ENCODE data around the gene FOXJ3.

FOXJ3 gene

DNA sequence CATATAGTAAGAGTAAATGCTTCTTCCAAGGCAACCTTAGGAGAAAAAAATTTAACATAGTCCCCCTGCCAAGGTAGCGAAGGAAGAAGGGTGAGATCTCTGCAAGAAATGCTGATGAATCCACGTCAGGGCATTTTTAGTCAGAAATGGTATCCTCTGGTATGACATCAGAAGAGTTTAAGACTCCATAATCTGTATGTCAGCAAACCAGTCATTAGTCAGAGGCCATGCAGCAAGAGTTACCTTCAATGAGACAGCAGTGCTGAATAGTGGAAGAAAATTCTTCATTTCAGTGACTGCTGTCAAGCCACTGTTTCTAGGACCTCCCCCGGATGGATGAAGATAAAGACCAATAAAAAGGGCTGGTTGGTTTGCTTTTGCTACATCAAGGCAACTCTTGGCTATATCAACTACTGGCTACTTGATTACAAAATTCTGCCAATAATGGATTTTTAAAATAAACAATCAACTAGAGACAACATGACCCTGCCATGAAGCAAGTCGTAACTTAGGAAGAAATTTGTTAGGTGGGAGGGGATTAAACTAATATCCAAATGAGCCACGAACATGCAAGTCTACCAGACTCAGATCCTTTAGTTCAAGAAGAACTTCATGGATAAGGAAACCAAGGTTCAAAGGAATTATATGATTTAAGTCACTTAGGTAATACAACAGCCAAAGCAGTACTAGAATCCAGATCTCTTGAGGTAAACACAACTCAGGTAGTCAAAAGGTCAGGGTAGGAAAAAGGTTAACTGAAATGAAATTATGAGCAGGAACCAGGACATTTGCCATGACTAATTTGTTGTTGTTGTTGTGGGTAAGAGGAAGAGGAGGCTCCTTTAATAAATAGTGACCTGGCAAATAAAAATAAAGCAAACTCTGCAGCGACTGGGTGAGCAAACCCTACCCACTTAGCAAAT is 144.8 kb downstream of the FOXJ3 start:
- no peak for DNase-seq (ENCODE audit: low read depth in 2 of 2)

DNA sequence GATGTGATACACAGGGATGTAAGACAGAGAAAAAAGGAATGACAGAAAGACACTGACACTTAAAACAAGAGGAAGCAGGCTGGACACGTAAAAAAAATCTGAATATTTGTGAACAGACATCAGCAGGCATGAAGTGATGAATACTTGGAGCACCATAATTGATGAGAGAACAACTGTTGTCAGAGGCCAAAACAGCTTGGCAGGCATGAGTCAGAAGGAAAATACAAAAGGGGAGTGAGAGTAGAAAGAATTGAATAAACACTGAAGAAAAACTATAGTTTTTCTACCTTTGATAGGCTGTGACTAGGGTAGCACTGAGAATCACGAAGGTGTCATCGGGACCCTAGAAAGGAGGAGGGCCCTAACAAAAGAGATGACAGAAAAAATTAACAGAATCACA is 148.9 kb downstream of the FOXJ3 start:
- DNase-seq (ENCODE audit: low read depth in 2 of 2): no peak

DNA sequence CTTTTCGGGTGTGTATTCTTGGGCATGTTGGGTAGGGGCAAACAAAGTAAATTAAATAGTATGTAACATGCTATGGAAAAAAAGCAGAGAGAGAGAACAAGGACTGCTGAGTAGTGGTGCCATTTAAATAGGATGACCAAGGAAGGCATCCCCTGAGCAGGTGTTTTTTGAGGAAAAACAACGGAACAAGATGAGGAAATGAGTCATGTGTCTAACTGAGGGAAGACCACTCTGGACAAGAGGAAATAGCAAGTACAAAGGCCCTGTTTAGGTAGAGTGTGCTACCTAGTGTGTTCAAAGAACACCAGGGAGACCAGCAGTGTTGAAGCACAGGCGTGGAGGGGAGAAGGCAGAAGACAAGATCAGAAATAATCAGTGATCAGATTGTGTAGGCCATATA is 150.4 kb downstream of the FOXJ3 start:
- DNase-seq (ENCODE audit: low read depth in 2 of 2): no peak

DNA sequence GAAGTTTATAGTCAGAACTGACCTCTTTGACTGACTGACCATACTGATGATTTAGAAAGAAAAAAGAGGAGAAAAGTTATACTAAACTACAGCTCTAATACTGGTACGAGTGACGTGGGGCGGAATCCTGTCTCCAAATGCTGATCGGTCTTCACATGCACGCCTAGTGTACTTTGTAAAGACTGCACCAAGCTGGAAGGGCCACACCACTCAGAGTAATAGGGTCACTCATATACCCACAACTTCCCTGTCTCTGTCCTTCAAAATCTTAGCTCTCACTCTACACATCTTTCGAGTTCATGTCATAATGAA is 151.1 kb downstream of the FOXJ3 start:
- no peak for DNase-seq (ENCODE audit: low read depth in 2 of 2)

DNA sequence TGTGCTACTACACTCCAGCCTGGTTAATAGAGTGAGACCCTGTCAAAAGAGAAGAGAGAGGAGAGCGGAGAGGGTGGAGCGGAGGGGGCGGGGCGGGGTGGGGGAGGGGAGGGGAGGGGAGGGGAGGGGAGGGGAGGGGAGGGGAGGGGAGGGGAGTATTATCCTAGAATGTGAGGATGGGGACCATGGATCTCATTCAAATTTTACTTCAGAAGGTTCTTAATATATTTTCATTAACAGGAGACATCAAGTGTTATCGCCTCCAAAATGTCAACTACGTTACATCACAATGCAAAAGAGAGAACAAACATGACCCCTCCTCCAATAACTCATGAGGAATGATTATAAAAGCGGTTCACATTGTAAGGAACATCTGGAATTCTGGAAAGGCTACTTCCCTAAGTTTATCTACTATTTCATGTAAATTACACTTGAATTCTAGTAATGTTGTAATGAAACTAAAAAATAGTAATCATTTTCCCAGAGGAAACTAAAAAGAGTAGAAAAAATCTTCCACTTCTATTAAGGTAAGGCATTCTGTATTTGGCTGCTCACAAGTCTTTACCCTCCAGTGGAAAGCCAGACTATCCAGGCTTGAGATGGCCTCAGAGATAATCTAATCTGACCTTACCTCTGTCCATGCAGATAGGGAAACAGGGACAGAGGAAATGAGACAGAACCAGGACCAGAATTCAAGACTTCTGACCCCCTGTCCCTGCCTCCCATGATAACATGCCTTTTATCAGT is 151.7 kb downstream of the FOXJ3 start:
- no peak for DNase-seq (ENCODE audit: low read depth in 2 of 2)

DNA sequence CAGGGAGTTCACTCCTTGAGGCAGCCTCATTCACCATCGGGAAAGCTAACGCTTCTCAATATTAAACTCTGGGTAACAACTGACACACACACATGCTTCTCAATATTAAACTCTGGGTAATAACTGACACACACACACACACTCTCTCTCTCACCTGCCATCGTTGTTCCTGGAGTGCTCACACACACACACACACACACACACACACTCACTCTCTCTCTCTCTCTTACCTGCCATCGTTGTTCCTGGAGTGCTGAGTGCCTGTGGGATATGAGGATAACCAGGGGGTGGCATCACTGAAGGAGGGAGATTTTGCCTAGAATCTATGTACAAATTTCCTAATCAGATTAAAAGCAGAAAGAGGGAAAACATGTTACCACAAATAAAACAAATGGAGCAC is 153.3 kb downstream of the FOXJ3 start:
- DNase-seq (ENCODE audit: low read depth in 2 of 2): no peak

DNA sequence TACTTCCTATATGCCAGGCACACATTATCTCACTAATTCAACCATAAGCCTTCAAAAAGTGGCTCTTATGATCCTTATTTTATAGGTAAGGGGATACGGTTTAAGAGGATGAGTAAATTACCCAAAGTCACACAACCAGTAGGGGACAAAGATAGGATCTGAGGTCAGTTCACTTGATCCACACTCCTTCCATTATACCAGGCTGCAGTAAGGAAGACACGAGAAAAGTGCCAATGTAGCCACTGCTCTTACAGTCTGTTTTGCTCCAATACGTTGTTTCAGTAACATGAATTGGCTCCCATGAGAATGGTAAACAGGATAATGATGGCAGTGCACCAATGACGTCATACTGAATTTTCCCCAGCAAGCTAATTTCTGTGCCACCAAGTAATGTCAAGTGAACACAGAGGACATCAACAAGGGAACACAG is 155.1 kb downstream of the FOXJ3 start:
- no peak for DNase-seq (ENCODE audit: low read depth in 2 of 2)

DNA sequence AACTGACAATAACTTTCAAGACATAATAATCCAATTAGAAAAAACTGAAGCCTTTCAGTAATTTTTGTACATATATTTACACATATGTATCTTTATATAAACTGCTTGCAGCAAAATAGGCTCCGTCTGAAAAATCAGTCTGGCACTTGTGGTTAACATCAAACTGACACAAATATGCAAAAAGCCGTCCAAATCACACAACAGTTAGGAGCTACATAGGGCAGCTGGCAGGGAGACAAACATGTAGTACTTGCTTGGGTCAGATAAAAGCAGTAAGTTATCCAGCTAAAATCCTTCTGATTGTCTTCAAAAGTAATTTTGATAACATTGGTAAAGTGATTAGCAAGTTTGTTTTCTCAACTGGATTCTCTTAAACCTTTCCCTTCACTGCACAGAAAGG is 155.8 kb downstream of the FOXJ3 start:
- DNase-seq (ENCODE audit: low read depth in 2 of 2): no peak

DNA sequence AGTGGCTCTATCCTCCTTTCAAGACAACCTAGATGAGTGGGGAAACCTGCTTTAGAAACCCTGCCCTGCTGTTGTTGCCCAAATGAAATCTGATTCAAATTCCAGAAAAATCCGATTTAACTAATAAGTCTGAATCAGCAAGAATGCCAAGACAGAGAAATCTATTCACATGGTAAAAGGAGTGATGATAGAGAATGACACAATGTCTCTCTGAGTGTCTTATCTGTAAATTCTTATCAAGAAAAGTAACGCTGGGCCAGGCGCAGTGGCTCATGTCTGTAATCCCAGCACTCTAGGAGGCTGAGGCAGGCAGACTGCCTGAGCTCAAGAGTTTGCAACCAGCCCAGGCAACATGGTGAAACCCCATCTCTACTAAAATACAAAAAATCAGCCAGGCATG is 156.8 kb downstream of the FOXJ3 start:
- DNase-seq (ENCODE audit: low read depth in 2 of 2): no peak

DNA sequence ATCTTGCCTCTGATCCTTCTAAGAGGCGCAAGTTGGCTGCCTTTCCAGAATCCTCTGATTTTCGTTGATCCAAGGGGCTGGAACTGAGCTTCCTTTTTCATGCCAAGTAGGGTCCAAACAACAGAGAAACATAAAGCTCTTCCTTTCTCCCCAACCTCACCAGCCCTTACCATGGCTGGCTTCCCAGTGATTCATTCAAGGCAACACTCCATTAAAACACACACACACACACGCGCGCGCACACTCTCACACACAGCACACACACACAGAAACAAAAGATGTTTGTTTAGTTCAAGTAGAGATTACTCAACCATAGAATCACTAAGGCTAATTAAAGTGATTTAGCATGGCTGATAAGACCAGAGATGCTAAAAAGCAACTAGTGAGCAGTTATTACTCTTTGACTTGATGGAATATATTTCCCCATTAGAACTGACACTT is 157.5 kb downstream of the FOXJ3 start:
- DNase-seq (ENCODE audit: low read depth in 2 of 2): no peak

DNA sequence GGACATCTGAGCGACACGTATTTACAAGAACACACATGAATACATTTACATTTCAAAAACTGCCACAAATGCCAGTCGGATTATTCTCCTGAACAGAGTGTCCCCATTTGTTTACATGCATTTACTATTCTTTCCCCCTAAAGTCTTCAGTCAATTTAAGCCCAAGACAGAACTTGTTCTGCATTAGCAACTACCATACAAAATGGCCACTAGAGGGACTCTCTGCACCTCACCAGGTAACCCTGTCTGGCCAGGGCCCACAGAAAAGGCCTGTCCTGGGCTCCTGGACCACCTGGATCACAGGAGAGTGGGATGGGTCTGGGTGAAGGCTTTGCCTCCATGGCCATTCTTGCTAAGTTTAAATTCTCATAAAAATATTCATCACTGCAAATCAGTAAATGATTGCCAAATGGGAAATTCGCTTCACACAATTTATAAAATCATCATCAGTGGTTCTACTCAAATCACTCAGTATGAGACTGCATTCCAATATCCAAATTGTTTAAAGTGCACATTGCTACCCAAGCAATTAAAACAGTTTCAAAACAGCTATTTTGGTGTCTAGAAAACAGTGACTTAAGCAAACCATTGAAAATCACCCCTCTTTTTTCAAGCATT is 158.0 kb downstream of the FOXJ3 start:
- DNase-seq (ENCODE audit: low read depth in 2 of 2): no peak

DNA sequence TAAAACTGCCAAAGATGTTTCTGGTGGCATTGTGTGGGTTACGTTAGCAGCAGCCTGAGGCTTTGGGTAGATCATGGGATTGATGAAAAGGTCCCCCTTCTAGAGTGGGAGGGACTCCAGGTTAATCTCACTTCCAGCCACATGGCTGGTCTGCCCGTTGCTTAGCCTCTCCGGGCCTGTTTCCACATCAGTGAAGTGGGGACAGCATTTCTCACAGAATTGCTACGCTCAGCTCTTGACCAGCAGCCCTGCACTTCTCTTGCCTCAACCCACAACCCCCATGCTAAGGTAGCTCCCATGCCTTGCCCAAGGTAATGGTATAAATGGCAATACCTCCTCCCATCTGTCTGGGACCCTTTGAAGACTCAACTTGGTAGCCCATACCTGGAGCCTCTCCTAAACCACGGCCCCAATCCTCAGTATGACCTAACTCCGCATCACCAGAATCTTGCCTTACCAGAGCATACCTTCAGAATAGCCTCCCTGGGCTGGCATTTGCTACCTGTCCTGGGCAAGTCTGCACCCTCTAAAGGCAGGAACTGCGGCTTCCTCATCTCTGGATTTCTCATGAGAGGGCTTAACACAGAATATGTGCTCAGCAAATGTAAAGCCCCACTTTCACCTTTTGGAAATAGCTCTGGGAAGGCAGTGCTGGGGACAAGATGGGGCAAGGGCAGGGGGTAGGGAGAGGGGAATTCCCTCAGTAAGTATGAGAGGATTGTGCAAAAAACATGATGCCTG is 159.6 kb downstream of the FOXJ3 start:
- no peak for DNase-seq (ENCODE audit: low read depth in 2 of 2)

DNA sequence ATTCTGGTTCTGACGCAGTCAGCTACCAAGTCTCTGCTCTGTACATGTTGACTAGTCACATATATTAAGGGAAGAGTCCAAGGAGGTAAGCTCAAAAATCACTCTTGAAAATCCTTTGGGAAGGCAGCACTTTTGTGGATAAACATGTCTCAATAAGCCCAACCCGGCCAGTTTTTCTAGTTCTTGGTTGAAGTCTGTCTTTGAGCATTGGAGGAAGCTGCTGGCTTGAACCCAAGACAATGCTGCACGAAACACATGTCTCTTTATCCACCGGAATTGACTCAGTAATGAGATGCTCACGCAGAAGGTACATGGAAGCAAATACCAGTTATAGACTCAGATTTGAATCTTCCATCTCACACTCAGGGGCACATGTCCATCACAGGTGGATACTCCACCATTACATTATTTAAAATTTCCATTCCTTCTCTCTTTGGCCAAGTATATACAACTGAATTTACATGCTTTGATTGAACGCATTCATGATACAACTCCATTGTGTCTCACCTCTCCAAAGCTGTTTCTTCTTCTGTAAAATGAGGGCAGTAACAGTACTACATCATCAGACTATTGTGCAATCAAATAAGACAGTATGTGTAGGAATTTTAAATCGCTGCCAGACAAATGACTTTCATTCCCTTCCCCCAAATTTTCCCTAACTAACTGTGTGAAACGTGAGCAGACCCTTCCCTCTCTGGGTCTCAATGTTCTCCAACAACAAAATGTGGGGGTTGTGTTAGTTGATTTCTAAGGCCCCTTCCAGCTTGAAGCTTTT is 160.9 kb downstream of the FOXJ3 start:
- DNase-seq (ENCODE audit: low read depth in 2 of 2): no peak

DNA sequence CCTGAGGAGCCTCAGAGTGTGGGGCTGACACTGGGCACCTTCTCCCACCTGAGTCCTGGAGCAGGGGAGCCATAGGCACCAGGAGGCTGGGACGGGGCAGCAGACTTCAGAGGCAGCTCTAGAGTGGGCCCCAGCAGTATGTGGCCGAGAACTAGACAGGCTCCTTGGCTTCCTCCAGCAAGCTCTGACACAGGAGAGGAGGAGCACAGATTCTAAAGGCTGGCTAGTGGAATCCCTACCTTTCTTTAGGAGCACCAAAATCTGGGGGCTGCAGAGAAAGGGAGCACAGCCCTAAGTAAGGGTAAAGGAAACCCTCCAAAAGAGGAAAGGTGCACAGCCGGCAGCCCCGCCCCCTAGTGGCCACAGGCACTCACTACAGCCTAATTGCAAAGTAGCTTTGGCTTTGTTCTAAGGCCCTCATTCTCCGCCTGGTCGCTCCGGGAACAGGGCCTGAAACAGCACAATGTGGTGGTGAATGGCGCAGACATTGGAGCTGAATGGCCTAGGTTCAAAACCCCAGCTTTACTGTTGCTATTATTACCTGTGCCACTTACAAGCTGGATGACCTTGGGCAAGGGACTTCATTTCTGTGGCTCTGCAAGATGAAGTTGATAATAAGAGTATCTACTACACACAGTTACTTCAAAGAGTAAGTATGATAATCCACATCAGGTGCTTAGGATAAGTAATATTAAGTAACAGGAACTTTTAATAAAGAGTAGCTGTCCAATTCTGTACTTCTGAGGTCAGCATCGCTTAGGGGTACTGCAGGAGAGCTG is 161.7 kb downstream of the FOXJ3 start:
- peak; percentile 22 to 30 for DNase-seq (ENCODE audit: low read depth in 2 of 2)

DNA sequence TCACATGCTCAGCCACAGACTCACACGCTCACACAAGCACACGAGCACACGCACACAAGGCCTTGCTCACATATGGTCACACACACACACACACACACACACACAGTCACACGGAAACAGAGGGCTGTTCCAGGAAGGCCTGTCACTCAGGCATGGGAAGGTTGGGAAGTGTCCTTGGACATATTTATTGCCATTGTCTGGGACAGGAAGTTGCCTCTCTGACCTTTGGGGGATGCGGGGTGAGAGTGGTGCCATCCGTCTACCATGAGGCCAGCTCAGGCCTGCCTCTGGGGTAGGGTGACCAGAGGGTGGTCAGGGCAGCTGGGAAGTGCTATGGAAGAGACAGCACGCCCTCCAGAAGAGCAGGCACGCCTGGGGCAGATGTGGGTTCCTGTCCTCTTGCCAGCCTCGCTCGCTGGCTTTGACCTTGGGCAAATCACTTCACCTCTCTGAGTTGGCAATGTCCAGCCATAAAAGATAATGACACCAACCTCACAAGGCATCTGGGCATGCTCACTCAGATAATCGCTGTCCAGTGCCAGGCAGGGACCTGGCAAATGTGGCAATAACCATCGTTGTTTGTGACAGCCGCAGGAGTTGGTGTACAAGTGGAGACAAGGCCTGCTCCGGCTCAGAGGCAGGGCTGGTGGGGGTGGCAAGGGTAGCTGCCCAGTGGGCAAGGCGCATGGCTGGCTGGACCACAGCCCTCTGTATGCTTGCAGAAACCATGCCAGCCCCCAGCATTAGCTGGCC is 162.5 kb downstream of the FOXJ3 start:
- no peak for DNase-seq (ENCODE audit: low read depth in 2 of 2)

DNA sequence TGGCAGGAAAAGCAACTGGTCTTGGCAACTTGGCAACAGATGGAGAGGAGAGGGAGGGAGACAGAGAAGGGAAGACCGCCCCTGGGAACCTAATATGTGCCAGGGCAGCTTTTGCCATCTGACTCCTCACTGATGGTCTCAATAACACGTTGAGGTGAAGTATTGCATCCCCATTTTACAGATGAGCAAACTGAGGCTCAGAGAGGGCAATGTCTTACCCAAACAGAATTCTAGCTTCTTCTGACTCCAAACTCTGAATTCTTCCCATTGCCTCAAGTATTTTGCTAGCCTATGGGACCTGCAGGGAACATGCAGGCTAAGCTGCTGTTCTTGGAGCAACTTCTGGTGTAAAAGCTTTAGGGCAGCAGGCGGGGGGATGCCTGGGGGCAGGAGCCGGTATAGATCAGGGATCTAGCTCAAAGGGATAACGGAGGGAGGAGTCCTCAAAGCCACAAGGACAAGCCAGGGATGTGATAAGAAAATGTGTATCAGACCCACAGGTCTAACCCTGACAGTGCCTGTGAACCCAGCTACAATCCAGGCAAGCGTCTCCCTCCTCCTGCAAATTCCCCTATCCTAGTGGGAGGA is 163.3 kb downstream of the FOXJ3 start:
- no peak for DNase-seq (ENCODE audit: low read depth in 2 of 2)

DNA sequence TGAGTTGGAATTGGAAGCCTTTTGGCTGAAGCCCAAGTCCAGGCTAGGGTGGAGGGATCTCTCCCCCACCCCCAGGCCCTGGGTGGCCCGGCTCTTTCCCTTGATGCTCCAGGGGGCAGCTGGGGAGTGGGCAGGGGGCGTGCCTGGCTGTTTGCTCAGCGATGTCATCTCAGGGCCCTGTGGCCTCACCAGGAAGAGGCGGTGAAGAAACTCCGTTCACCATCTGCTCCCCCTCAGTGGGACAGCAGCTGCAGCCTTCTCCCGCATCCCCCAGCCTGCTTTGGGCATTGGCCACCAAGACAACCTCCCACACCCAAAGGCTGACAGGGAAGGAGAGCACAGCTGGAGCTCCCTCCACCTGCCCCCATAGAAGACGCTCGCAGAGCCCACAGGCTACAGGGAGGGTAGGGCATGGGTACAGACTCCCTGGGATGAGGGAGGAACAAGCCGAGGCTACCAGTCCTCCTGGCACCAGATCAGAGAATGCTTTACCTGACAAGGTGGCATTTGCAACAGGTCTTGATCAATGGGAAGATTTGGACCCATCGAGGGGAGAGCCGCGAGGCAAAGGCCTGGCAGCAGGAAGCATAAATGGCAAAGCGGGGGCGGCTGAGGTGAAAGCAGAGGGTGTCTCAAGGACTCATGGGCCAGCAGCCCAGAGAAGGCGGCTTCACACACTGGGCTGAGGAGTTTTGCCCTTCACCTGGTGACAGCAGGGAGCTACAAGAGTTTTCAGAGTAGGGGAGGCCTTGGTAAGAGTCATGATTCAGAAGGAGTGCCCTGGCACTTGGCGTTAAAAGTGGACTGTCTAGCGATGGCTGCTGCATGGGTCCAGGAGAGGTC is 164.0 kb downstream of the FOXJ3 start:
- no peak for DNase-seq (ENCODE audit: low read depth in 2 of 2)

DNA sequence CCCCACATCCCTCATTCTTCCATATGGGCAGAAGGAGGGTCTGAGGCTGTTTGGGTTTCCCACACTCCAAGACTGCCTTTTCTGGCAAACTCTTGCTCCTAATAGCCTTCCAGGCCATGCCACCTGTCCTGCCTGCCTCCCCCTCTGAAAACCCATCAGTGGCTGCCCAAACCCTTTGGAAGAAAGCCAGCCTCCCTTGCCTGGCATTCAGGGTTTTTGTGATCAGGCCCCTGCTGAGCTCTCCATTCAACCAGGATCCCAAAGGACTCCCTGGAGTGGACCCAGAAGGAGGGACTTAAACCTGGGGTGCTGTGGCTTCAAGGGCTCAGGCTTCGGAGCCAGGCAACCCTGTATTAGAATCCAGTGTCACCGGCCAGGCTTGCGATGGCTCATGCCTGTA is 166.3 kb downstream of the FOXJ3 start:
- DNase-seq (ENCODE audit: low read depth in 2 of 2): no peak

DNA sequence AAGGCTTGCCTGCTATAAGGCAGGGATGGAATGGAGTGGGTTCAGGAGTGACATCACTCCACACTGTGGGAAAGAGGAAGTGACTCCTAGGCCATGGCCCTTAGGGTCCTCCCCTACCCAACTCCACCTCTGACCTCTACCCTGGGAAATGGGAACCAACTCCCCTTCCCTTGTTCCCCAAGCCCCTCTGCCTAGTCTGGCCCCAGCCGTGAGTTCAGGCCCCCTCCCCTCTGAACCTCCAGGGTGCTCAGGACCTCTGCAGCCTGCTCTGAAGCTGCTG is 166.7 kb downstream of the FOXJ3 start:
- no peak for DNase-seq (ENCODE audit: low read depth in 2 of 2)
